Endothelial cell of umbilical vein (primary cell): ENCODE data around the gene KIF21B.

Source experiments
- EZH2 ChIP-seq: IDR thresholded peaks from 2 replicates; pipeline ENCODE4 v1.6.1; 2012; ENCODE audit warnings: borderline replicate concordance, low read depth, mild to moderate bottlenecking, moderate library complexity, low read length, inconsistent platforms; ENCODE audit not compliant: severe bottlenecking
- FOS ChIP-seq: IDR thresholded peaks from 2 replicates; pipeline ENCODE4 v1.6.1; 2011; ENCODE audit warnings: mild to moderate bottlenecking, low read length, moderate library complexity, borderline replicate concordance; ENCODE audit not compliant: insufficient read depth
- JUN ChIP-seq: IDR thresholded peaks from 2 replicates; pipeline ENCODE4 v1.6.1; 2011; ENCODE audit warnings: borderline replicate concordance, low read depth; ENCODE audit not compliant: insufficient read length, insufficient read depth
- MYC ChIP-seq: IDR thresholded peaks from one replicate; pipeline ENCODE4 v1.6.1; 2011; ENCODE audit warnings: mild to moderate bottlenecking, low read depth, low read length
- POLR2A ChIP-seq: IDR thresholded peaks from 2 replicates; pipeline ENCODE4 v1.6.1; 2012; ENCODE audit warnings: low read depth, mild to moderate bottlenecking, control low read depth, low read length
- POLR2AphosphoS5 ChIP-seq: IDR thresholded peaks from 2 replicates; pipeline ENCODE4 v1.6.1; 2012; ENCODE audit warnings: low read depth, mild to moderate bottlenecking, control low read depth, low read length, moderate library complexity; ENCODE audit not compliant: insufficient read depth
- TF ChIP-seq, protein P1 (sequence below), 2 donors: IDR thresholded peaks; 1 replicate in 1 of 2; 2 replicates in 1 of 2; pipeline ENCODE4 v1.5.1; 2011; ENCODE audit warnings: low read length in 2 of 2, mild to moderate bottlenecking in 2 of 2, moderate library complexity in 2 of 2, control low read depth in 1 of 2, inconsistent platforms in 1 of 2, low read depth in 1 of 2; ENCODE audit not compliant: insufficient read depth in 1 of 2; ENCODE audit errors: extremely low read depth in 1 of 2

DNA sequence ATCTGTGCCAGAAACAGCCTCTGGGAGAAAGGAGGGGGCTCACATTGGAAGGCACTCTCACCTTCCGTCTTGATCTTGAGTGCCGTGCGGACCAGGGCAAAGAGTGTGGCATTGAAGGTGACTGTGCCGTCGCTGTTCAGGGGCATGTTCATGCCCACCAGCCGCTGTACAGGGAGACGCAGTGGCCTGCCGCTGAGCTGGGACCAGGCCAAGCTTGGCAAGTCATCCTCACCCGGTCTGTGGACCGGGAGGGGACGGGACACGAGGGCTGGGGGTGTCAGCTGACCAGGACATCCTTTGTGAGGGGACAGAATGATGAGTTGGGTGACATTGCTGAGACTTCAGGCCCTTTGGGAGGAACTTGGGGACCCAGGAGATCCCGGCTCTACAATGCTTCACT, 25.0 kb upstream of the KIF21B start:
- TF ChIP-seq, protein P1, sequence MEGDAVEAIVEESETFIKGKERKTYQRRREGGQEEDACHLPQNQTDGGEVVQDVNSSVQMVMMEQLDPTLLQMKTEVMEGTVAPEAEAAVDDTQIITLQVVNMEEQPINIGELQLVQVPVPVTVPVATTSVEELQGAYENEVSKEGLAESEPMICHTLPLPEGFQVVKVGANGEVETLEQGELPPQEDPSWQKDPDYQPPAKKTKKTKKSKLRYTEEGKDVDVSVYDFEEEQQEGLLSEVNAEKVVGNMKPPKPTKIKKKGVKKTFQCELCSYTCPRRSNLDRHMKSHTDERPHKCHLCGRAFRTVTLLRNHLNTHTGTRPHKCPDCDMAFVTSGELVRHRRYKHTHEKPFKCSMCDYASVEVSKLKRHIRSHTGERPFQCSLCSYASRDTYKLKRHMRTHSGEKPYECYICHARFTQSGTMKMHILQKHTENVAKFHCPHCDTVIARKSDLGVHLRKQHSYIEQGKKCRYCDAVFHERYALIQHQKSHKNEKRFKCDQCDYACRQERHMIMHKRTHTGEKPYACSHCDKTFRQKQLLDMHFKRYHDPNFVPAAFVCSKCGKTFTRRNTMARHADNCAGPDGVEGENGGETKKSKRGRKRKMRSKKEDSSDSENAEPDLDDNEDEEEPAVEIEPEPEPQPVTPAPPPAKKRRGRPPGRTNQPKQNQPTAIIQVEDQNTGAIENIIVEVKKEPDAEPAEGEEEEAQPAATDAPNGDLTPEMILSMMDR (IDR thresholded peaks at IDR 0.05; ENCODE audit: extremely low read depth in 1 of 2, insufficient read depth in 1 of 2, low read depth in 1 of 2, low read length in 2 of 2) = no peak
- TF ChIP-seq JUN (no peak), EZH2 (no peak), POLR2AphosphoS5 (no peak), FOS (no peak), POLR2A (no peak), MYC (no peak)
